H9 (cell line): ENCODE data around the gene E2F1. TPM values are rescaled to one million over a fixed set of nuclear protein-coding genes. Genes with fewer than 3 reads are reported as not detected.

Source experiments
- DNase-seq: peaks from one replicate; pipeline ENCODE4 v3.0.0-alpha.2; 2017
- H2AFZ ChIP-seq: one replicate; pipeline ENCODE4 v1.6.1; 2013; ENCODE audit warnings: mild to moderate bottlenecking, low read length, control low read depth, moderate library complexity
- H2AK5ac ChIP-seq: 2 replicates; pipeline ENCODE4 v1.6.1; 2013; ENCODE audit warnings: low read length, control low read depth, mixed read lengths; ENCODE audit not compliant: insufficient read length
- H2BK120ac ChIP-seq: one replicate; pipeline ENCODE4 v1.6.1; 2013; ENCODE audit warnings: low read depth, mild to moderate bottlenecking, low read length, control low read depth, inconsistent platforms; ENCODE audit not compliant: poor library complexity, severe bottlenecking
- H2BK12ac ChIP-seq: 2 replicates; pipeline ENCODE4 v1.6.1; 2013; ENCODE audit warnings: low read length, control low read depth, mixed read lengths, low read depth; ENCODE audit not compliant: insufficient read length
- H2BK15ac ChIP-seq: 2 replicates; pipeline ENCODE4 v1.6.1; 2013; ENCODE audit warnings: low read depth, low read length, control low read depth
- H2BK20ac ChIP-seq: one replicate; pipeline ENCODE4 v1.6.1; 2013; ENCODE audit warnings: low read depth, mild to moderate bottlenecking, low read length, control low read depth, inconsistent platforms; ENCODE audit not compliant: poor library complexity, severe bottlenecking
- H2BK5ac ChIP-seq: 2 replicates; pipeline ENCODE4 v1.6.1; 2013; ENCODE audit warnings: low read length, control low read depth, mixed read lengths; ENCODE audit not compliant: insufficient read length
- H3K14ac ChIP-seq: 2 replicates; pipeline ENCODE4 v1.6.1; 2013; ENCODE audit warnings: low read length, control low read depth; ENCODE audit not compliant: insufficient read depth
- H3K18ac ChIP-seq: 2 replicates; pipeline ENCODE4 v1.6.1; 2013; ENCODE audit warnings: low read depth, mild to moderate bottlenecking, mixed read lengths, low read length, control low read depth; ENCODE audit not compliant: insufficient read length
- H3K23ac ChIP-seq: 2 replicates; pipeline ENCODE4 v1.6.1; 2013; ENCODE audit warnings: low read length, control low read depth, mixed read lengths, low read depth; ENCODE audit not compliant: insufficient read length
- H3K23me2 ChIP-seq: 2 replicates; pipeline ENCODE4 v1.6.1; 2013; ENCODE audit warnings: low read depth, mild to moderate bottlenecking, mixed read lengths, low read length, control low read depth; ENCODE audit not compliant: insufficient read length, poor library complexity, severe bottlenecking
- H3K27ac ChIP-seq: 2 replicates; pipeline ENCODE4 v1.5.1; 2013; ENCODE audit warnings: low read length, control low read depth, mixed read lengths, low read depth; ENCODE audit not compliant: insufficient read length
- H3K27me3 ChIP-seq: 2 replicates; pipeline ENCODE4 v1.6.1; 2013; ENCODE audit warnings: low read length, control low read depth, inconsistent platforms; ENCODE audit not compliant: insufficient read depth
- H3K4ac ChIP-seq: 2 replicates; pipeline ENCODE4 v1.6.1; 2013; ENCODE audit warnings: low read depth, mild to moderate bottlenecking, control low read depth, inconsistent platforms, low read length, moderate library complexity
- H3K4me1 ChIP-seq: 2 replicates; pipeline ENCODE4 v1.6.1; 2013; ENCODE audit warnings: low read length, control low read depth, inconsistent platforms; ENCODE audit not compliant: insufficient read depth
- H3K4me2 ChIP-seq: 2 replicates; pipeline ENCODE4 v1.6.1; 2013; ENCODE audit warnings: low read length, control low read depth, mixed read lengths; ENCODE audit not compliant: insufficient read length, insufficient read depth
- H3K56ac ChIP-seq: 2 replicates; pipeline ENCODE4 v1.6.1; 2013; ENCODE audit warnings: low read depth, mild to moderate bottlenecking, mixed read lengths, low read length, control low read depth; ENCODE audit not compliant: insufficient read length
- H3K79me1 ChIP-seq: 2 replicates; pipeline ENCODE4 v1.6.1; 2013; ENCODE audit warnings: low read depth, mild to moderate bottlenecking, moderate library complexity, low read length, control low read depth, inconsistent platforms; ENCODE audit not compliant: insufficient read depth, poor library complexity, severe bottlenecking
- H3K79me2 ChIP-seq: 2 replicates; pipeline ENCODE4 v1.6.1; 2013; ENCODE audit warnings: low read length, control low read depth, inconsistent platforms; ENCODE audit not compliant: insufficient read depth
- H3K9ac ChIP-seq: 2 replicates; pipeline ENCODE4 v1.6.1; 2013; ENCODE audit warnings: low read length, control low read depth, mixed read lengths; ENCODE audit not compliant: insufficient read length; ENCODE audit errors: extremely low read depth
- H3K9me3 ChIP-seq: one replicate; pipeline ENCODE4 v1.6.1; 2013; ENCODE audit warnings: low read depth, low read length, inconsistent platforms; ENCODE audit not compliant: control insufficient read depth
- H3T11ph ChIP-seq: one replicate; pipeline ENCODE4 v1.6.1; 2013; ENCODE audit warnings: mild to moderate bottlenecking, low read length, control low read depth, inconsistent platforms
- H4K20me1 ChIP-seq: one replicate; pipeline ENCODE4 v1.6.1; 2013; ENCODE audit not compliant: control insufficient read depth, insufficient read length, insufficient read depth
- H4K5ac ChIP-seq: 2 replicates; pipeline ENCODE4 v1.6.1; 2013; ENCODE audit warnings: low read depth, mild to moderate bottlenecking, mixed read lengths, low read length, control low read depth; ENCODE audit not compliant: insufficient read length
- H4K8ac ChIP-seq: replicated peaks from 2 replicates; pipeline ENCODE4 v1.6.1; 2013; ENCODE audit warnings: low read length, control low read depth, mixed read lengths, low read depth; ENCODE audit not compliant: insufficient read length
- H4K91ac ChIP-seq: 2 replicates; pipeline ENCODE4 v1.6.1; 2013; ENCODE audit warnings: low read depth, mild to moderate bottlenecking, moderate library complexity, mixed read lengths, low read length, control low read depth; ENCODE audit not compliant: insufficient read length
- H3K27ac Mint-ChIP-seq, 3 experiments: 2 replicates in 2 of 3; 3 replicates in 1 of 3; pipeline ENCODE4 v1.8.0; 2020 to 2021; ENCODE audit warnings: mixed read lengths in 3 of 3, mild to moderate bottlenecking in 1 of 3, moderate library complexity in 1 of 3
- H3K27me3 Mint-ChIP-seq: 2 replicates; pipeline ENCODE4 v1.8.0; 2021; ENCODE audit warnings: low read depth, mild to moderate bottlenecking, moderate library complexity, mixed read lengths
- H3K36me3 Mint-ChIP-seq, 3 experiments: 2 replicates in 2 of 3; 3 replicates in 1 of 3; pipeline ENCODE4 v1.8.0; 2020 to 2021; ENCODE audit warnings: low read depth in 3 of 3, mixed read lengths in 3 of 3; ENCODE audit not compliant: insufficient read depth in 1 of 3
- H3K4me1 Mint-ChIP-seq, 2 experiments: 2 replicates each; pipeline ENCODE4 v1.8.0; 2020; ENCODE audit warnings: mixed read lengths in 2 of 2
- H3K4me3 Mint-ChIP-seq, 2 experiments: 2 replicates in 1 of 2; 3 replicates in 1 of 2; pipeline ENCODE4 v1.8.0; 2020 to 2021; ENCODE audit warnings: mild to moderate bottlenecking in 2 of 2, mixed read lengths in 2 of 2, moderate library complexity in 1 of 2
- H3K9me3 Mint-ChIP-seq, 2 experiments: 2 replicates in 1 of 2; 3 replicates in 1 of 2; pipeline ENCODE4 v1.8.0; 2020; ENCODE audit warnings: mild to moderate bottlenecking in 2 of 2, mixed read lengths in 2 of 2, moderate library complexity in 1 of 2
- CTCF ChIP-seq: fragments of 200-600 bp; sonication (generic); conservative IDR thresholded peaks from 3 replicates; pipeline ENCODE4 v1.8.0; 2021; ENCODE audit warnings: antibody characterized with exemption, mild to moderate bottlenecking
- WGBS: extraction: QIAGEN DNeasy Blood & Tissue Kit; methylation state at CpG from one replicate; pipeline ENCODE4 v1.1.7; 2013; ENCODE audit warnings: missing lambda C conversion rate, low lambda C conversion rate, mixed read lengths; ENCODE audit not compliant: insufficient read length; ENCODE audit errors: extremely low coverage; 5-methylcytosine and 5-hydroxymethylcytosine counted together
- total RNA-seq: library from RNA; stranded (reverse); gene quantifications from 2 replicates; pipeline ENCODE4 v1.2.1, GENCODE V29; 2021

Gene E2F1
- total RNA-seq, 1 experiment from 2014 or later = 58.7 TPM

GRCh38 chr20:33729101-33729500, 42.9 kb upstream of the E2F1 start:
- H2BK15ac ChIP-seq = no peak overlapping the region
- Mint-ChIP-seq H3K36me3 (no peaks in the 10 kb centered on the region; a peak in 1 of 7 replicates), H3K27ac (no peak overlapping the region), H3K4me1 (peaks cover 16 to 17% of the 10 kb centered on the region in 2 experiments), H3K27me3 (peaks cover 6% of the 10 kb centered on the region), H3K4me3 (no peak overlapping the region), H3K9me3 (no peaks in the 10 kb centered on the region)
- no peak overlapping the region for H3T11ph ChIP-seq
- no peak overlapping the region for H2BK20ac ChIP-seq
- no peak overlapping the region for H2BK5ac ChIP-seq
- no peaks in the 10 kb centered on the region for H3K27me3 ChIP-seq
- H3K4me2 ChIP-seq = no peak overlapping the region
- no peaks in the 10 kb centered on the region for H3K4me1 ChIP-seq
- no CpG with 5 or more reads among the region's 4 CpGs for WGBS
- no peak overlapping the region for H3K9ac ChIP-seq
- H3K79me1 ChIP-seq = no peaks in the 10 kb centered on the region
- no peak overlapping the region for H3K18ac ChIP-seq
- H3K23me2 ChIP-seq = peaks cover 8% of the 10 kb centered on the region
- no peak overlapping the region for H2BK120ac ChIP-seq
- H4K5ac ChIP-seq = no peak overlapping the region
- no peak overlapping the region for H4K8ac ChIP-seq
- H3K79me2 ChIP-seq = no peaks in the 10 kb centered on the region
- H2AK5ac ChIP-seq = no peak overlapping the region
- H2BK12ac ChIP-seq = no peak overlapping the region
- H2AFZ ChIP-seq = no peak overlapping the region
- no peak for TF ChIP-seq CTCF
- no peaks in the 10 kb centered on the region for H4K20me1 ChIP-seq
- no peak overlapping the region for H3K14ac ChIP-seq
- no peak overlapping the region for H3K23ac ChIP-seq
- no peak overlapping the region for H3K4ac ChIP-seq
- no peaks in the 10 kb centered on the region for H3K9me3 ChIP-seq
- no peak for DNase-seq
- no peak overlapping the region for H3K56ac ChIP-seq
- H4K91ac ChIP-seq = no peak overlapping the region
- no peak overlapping the region for H3K27ac ChIP-seq
